HCT116 (cell line): ENCODE results near the gene GRB10.

ENCODE experiments used
- CTCF ChIP-seq, 3 experiments: fragments of 200-600 bp in 1 of 3; sonication (generic) in 1 of 3; IDR thresholded peaks in 2 of 3; conservative IDR thresholded peaks in 1 of 3; 2 replicates each; pipeline ENCODE4 v1.5.1; 2012 to 2017; ENCODE audit warnings: low read depth in 2 of 3, low read length in 2 of 3, antibody characterized with exemption in 1 of 3, borderline replicate concordance in 1 of 3, control low read depth in 1 of 3, mild to moderate bottlenecking in 1 of 3, mixed read lengths in 1 of 3, mixed run types in 1 of 3, moderate library complexity in 1 of 3; ENCODE audit not compliant: insufficient read depth in 1 of 3
- ELF1 ChIP-seq: IDR thresholded peaks from 2 replicates; pipeline ENCODE4 v1.6.1; 2012; ENCODE audit warnings: low read depth, borderline replicate concordance
- EZH2 ChIP-seq: fragments of 200-600 bp; sonication (generic); IDR thresholded peaks from 2 replicates; pipeline ENCODE4 v1.6.1; 2017; ENCODE audit warnings: antibody characterized with exemption, mixed run types
- FOSL1 ChIP-seq: IDR thresholded peaks from 2 replicates; pipeline ENCODE4 v1.6.1; 2012; ENCODE audit warnings: low read depth
- JUND ChIP-seq: IDR thresholded peaks from 2 replicates; pipeline ENCODE4 v1.6.1; 2012
- MAX ChIP-seq: IDR thresholded peaks from 2 replicates; pipeline ENCODE4 v1.6.1; 2012
- POLR2A ChIP-seq: IDR thresholded peaks from 2 replicates; pipeline ENCODE4 v1.7.0; 2011; ENCODE audit warnings: borderline replicate concordance; ENCODE audit not compliant: insufficient read depth, insufficient read length; ENCODE audit errors: extremely low read depth
- RAD21 ChIP-seq: IDR thresholded peaks from 2 replicates; pipeline ENCODE4 v1.6.1; 2012; ENCODE audit warnings: low read depth, mild to moderate bottlenecking
- REST ChIP-seq: IDR thresholded peaks from 2 replicates; pipeline ENCODE4 v1.6.1; 2012; ENCODE audit warnings: low read depth
- SRF ChIP-seq: IDR thresholded peaks from 2 replicates; pipeline ENCODE4 v1.6.1; 2012; ENCODE audit warnings: low read depth
- YY1 ChIP-seq: IDR thresholded peaks from 2 replicates; pipeline ENCODE4 v1.6.1; 2011; ENCODE audit warnings: low read length, low read depth, moderate library complexity, mild to moderate bottlenecking; ENCODE audit not compliant: insufficient replicate concordance; ENCODE audit errors: extremely low read depth
- ZNF274 ChIP-seq: fragments of 200-500 bp; sonication (Bioruptor generic); IDR thresholded peaks from 2 replicates; pipeline ENCODE4 v1.6.1; 2014; ENCODE audit warnings: mild to moderate bottlenecking, low read depth, low read length, inconsistent platforms

- TF ChIP-seq FOSL1 = no peak
- no peak for TF ChIP-seq CTCF (IDR thresholded peaks at IDR 0.05 in 2 of 3, conservative IDR thresholded peaks at IDR 0.05 in 1 of 3; ENCODE audit: borderline replicate concordance in 1 of 3, insufficient read depth in 1 of 3, low read depth in 2 of 3, low read length in 2 of 3)
- TF ChIP-seq YY1 = no peak
- TF ChIP-seq EZH2 = no peak
- no peak for TF ChIP-seq POLR2A
- TF ChIP-seq SRF = no peak
- TF ChIP-seq ZNF274 = no peak
- TF ChIP-seq MAX = no peak
- no peak for TF ChIP-seq JUND
- TF ChIP-seq ELF1 = no peak
- TF ChIP-seq RAD21 = no peak
- no peak for TF ChIP-seq REST
Observed at GRCh38 chr7:50671386-50671785, 111.3 kb downstream of the GRB10 start.
